H9 (cell line): ENCODE data around the gene NEIL1. TPM values are rescaled to one million over a fixed set of nuclear protein-coding genes. Genes with fewer than 3 reads are reported as not detected.

ENCODE experiments used
- DNase-seq: peaks from one replicate; pipeline ENCODE4 v3.0.0-alpha.2; 2017
- H2AFZ ChIP-seq: one replicate; pipeline ENCODE4 v1.6.1; 2013; ENCODE audit warnings: mild to moderate bottlenecking, low read length, control low read depth, moderate library complexity
- H2AK5ac ChIP-seq: 2 replicates; pipeline ENCODE4 v1.6.1; 2013; ENCODE audit warnings: low read length, control low read depth, mixed read lengths; ENCODE audit not compliant: insufficient read length
- H2BK120ac ChIP-seq: one replicate; pipeline ENCODE4 v1.6.1; 2013; ENCODE audit warnings: low read depth, mild to moderate bottlenecking, low read length, control low read depth, inconsistent platforms; ENCODE audit not compliant: poor library complexity, severe bottlenecking
- H2BK12ac ChIP-seq: 2 replicates; pipeline ENCODE4 v1.6.1; 2013; ENCODE audit warnings: low read length, control low read depth, mixed read lengths, low read depth; ENCODE audit not compliant: insufficient read length
- H2BK15ac ChIP-seq: 2 replicates; pipeline ENCODE4 v1.6.1; 2013; ENCODE audit warnings: low read depth, low read length, control low read depth
- H2BK20ac ChIP-seq: one replicate; pipeline ENCODE4 v1.6.1; 2013; ENCODE audit warnings: low read depth, mild to moderate bottlenecking, low read length, control low read depth, inconsistent platforms; ENCODE audit not compliant: poor library complexity, severe bottlenecking
- H2BK5ac ChIP-seq: 2 replicates; pipeline ENCODE4 v1.6.1; 2013; ENCODE audit warnings: low read length, control low read depth, mixed read lengths; ENCODE audit not compliant: insufficient read length
- H3K14ac ChIP-seq: 2 replicates; pipeline ENCODE4 v1.6.1; 2013; ENCODE audit warnings: low read length, control low read depth; ENCODE audit not compliant: insufficient read depth
- H3K18ac ChIP-seq: 2 replicates; pipeline ENCODE4 v1.6.1; 2013; ENCODE audit warnings: low read depth, mild to moderate bottlenecking, mixed read lengths, low read length, control low read depth; ENCODE audit not compliant: insufficient read length
- H3K23ac ChIP-seq: 2 replicates; pipeline ENCODE4 v1.6.1; 2013; ENCODE audit warnings: low read length, control low read depth, mixed read lengths, low read depth; ENCODE audit not compliant: insufficient read length
- H3K23me2 ChIP-seq: 2 replicates; pipeline ENCODE4 v1.6.1; 2013; ENCODE audit warnings: low read depth, mild to moderate bottlenecking, mixed read lengths, low read length, control low read depth; ENCODE audit not compliant: insufficient read length, poor library complexity, severe bottlenecking
- H3K27ac ChIP-seq: 2 replicates; pipeline ENCODE4 v1.5.1; 2013; ENCODE audit warnings: low read length, control low read depth, mixed read lengths, low read depth; ENCODE audit not compliant: insufficient read length
- H3K27me3 ChIP-seq: 2 replicates; pipeline ENCODE4 v1.6.1; 2013; ENCODE audit warnings: low read length, control low read depth, inconsistent platforms; ENCODE audit not compliant: insufficient read depth
- H3K4ac ChIP-seq: 2 replicates; pipeline ENCODE4 v1.6.1; 2013; ENCODE audit warnings: low read depth, mild to moderate bottlenecking, control low read depth, inconsistent platforms, low read length, moderate library complexity
- H3K4me1 ChIP-seq: 2 replicates; pipeline ENCODE4 v1.6.1; 2013; ENCODE audit warnings: low read length, control low read depth, inconsistent platforms; ENCODE audit not compliant: insufficient read depth
- H3K4me2 ChIP-seq: 2 replicates; pipeline ENCODE4 v1.6.1; 2013; ENCODE audit warnings: low read length, control low read depth, mixed read lengths; ENCODE audit not compliant: insufficient read length, insufficient read depth
- H3K56ac ChIP-seq: 2 replicates; pipeline ENCODE4 v1.6.1; 2013; ENCODE audit warnings: low read depth, mild to moderate bottlenecking, mixed read lengths, low read length, control low read depth; ENCODE audit not compliant: insufficient read length
- H3K79me1 ChIP-seq: 2 replicates; pipeline ENCODE4 v1.6.1; 2013; ENCODE audit warnings: low read depth, mild to moderate bottlenecking, moderate library complexity, low read length, control low read depth, inconsistent platforms; ENCODE audit not compliant: insufficient read depth, poor library complexity, severe bottlenecking
- H3K79me2 ChIP-seq: 2 replicates; pipeline ENCODE4 v1.6.1; 2013; ENCODE audit warnings: low read length, control low read depth, inconsistent platforms; ENCODE audit not compliant: insufficient read depth
- H3K9ac ChIP-seq: 2 replicates; pipeline ENCODE4 v1.6.1; 2013; ENCODE audit warnings: low read length, control low read depth, mixed read lengths; ENCODE audit not compliant: insufficient read length; ENCODE audit errors: extremely low read depth
- H3K9me3 ChIP-seq: one replicate; pipeline ENCODE4 v1.6.1; 2013; ENCODE audit warnings: low read depth, low read length, inconsistent platforms; ENCODE audit not compliant: control insufficient read depth
- H3T11ph ChIP-seq: one replicate; pipeline ENCODE4 v1.6.1; 2013; ENCODE audit warnings: mild to moderate bottlenecking, low read length, control low read depth, inconsistent platforms
- H4K20me1 ChIP-seq: one replicate; pipeline ENCODE4 v1.6.1; 2013; ENCODE audit not compliant: control insufficient read depth, insufficient read length, insufficient read depth
- H4K5ac ChIP-seq: 2 replicates; pipeline ENCODE4 v1.6.1; 2013; ENCODE audit warnings: low read depth, mild to moderate bottlenecking, mixed read lengths, low read length, control low read depth; ENCODE audit not compliant: insufficient read length
- H4K8ac ChIP-seq: replicated peaks from 2 replicates; pipeline ENCODE4 v1.6.1; 2013; ENCODE audit warnings: low read length, control low read depth, mixed read lengths, low read depth; ENCODE audit not compliant: insufficient read length
- H4K91ac ChIP-seq: 2 replicates; pipeline ENCODE4 v1.6.1; 2013; ENCODE audit warnings: low read depth, mild to moderate bottlenecking, moderate library complexity, mixed read lengths, low read length, control low read depth; ENCODE audit not compliant: insufficient read length
- H3K27ac Mint-ChIP-seq, 3 experiments: 2 replicates in 2 of 3; 3 replicates in 1 of 3; pipeline ENCODE4 v1.8.0; 2020 to 2021; ENCODE audit warnings: mixed read lengths in 3 of 3, mild to moderate bottlenecking in 1 of 3, moderate library complexity in 1 of 3
- H3K27me3 Mint-ChIP-seq: 2 replicates; pipeline ENCODE4 v1.8.0; 2021; ENCODE audit warnings: low read depth, mild to moderate bottlenecking, moderate library complexity, mixed read lengths
- H3K36me3 Mint-ChIP-seq, 3 experiments: 2 replicates in 2 of 3; 3 replicates in 1 of 3; pipeline ENCODE4 v1.8.0; 2020 to 2021; ENCODE audit warnings: low read depth in 3 of 3, mixed read lengths in 3 of 3; ENCODE audit not compliant: insufficient read depth in 1 of 3
- H3K4me1 Mint-ChIP-seq, 2 experiments: 2 replicates each; pipeline ENCODE4 v1.8.0; 2020; ENCODE audit warnings: mixed read lengths in 2 of 2
- H3K4me3 Mint-ChIP-seq, 2 experiments: 2 replicates in 1 of 2; 3 replicates in 1 of 2; pipeline ENCODE4 v1.8.0; 2020 to 2021; ENCODE audit warnings: mild to moderate bottlenecking in 2 of 2, mixed read lengths in 2 of 2, moderate library complexity in 1 of 2
- H3K9me3 Mint-ChIP-seq, 2 experiments: 2 replicates in 1 of 2; 3 replicates in 1 of 2; pipeline ENCODE4 v1.8.0; 2020; ENCODE audit warnings: mild to moderate bottlenecking in 2 of 2, mixed read lengths in 2 of 2, moderate library complexity in 1 of 2
- WGBS: extraction: QIAGEN DNeasy Blood & Tissue Kit; methylation state at CpG from one replicate; pipeline ENCODE4 v1.1.7; 2013; ENCODE audit warnings: missing lambda C conversion rate, low lambda C conversion rate, mixed read lengths; ENCODE audit not compliant: insufficient read length; ENCODE audit errors: extremely low coverage; 5-methylcytosine and 5-hydroxymethylcytosine counted together
- total RNA-seq: library from RNA; stranded (reverse); gene quantifications from 2 replicates; pipeline ENCODE4 v1.2.1, GENCODE V29; 2021
- TF ChIP-seq, protein P1 (sequence below): fragments of 200-600 bp; sonication (generic); conservative IDR thresholded peaks from 3 replicates; pipeline ENCODE4 v1.8.0; 2021; ENCODE audit warnings: antibody characterized with exemption, mild to moderate bottlenecking

Gene NEIL1
- total RNA-seq, 1 experiment from 2014 or later: 16.5 TPM

DNA sequence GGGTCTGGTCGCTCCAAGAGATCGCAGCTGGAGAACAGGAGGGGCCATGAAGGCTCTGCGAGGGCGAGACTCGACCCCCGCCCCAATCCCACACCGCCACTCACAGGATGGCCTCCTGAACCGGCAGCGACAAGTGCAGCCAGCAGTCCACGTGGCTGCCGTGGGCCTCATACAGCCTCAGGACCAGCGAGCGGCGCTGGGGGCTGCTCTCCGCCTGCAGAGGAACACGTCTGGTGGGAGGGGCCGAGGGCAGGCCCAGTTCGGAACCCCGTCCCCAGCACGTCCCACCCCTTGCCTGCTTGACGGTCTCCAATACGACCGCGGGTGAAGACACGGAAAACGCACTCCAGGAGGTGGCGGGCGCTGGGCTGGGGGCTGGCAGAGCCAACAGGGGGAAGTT is 9.2 kb downstream of the NEIL1 start:
- Histone ChIP-seq H3K9ac (no peak overlapping the region), H2AFZ (no peak overlapping the region), H3K4ac (no peak overlapping the region), H4K5ac (no peak overlapping the region), H4K8ac (no peak overlapping the region), H3K79me1 (no peaks in the 10 kb centered on the region), H4K91ac (no peak overlapping the region), H3K27ac (no peak overlapping the region), H3K4me2 (no peak overlapping the region), H2AK5ac (no peak overlapping the region), H3K9me3 (no peaks in the 10 kb centered on the region), H2BK12ac (no peak overlapping the region), H2BK5ac (no peak overlapping the region), H3K56ac (no peak overlapping the region), H4K20me1 (no peaks in the 10 kb centered on the region), H2BK15ac (no peak overlapping the region), H3K79me2 (no peaks in the 10 kb centered on the region), H3K4me1 (no peaks in the 10 kb centered on the region), H3K27me3 (no peaks in the 10 kb centered on the region), H3K18ac (no peak overlapping the region), H3K23ac (no peak overlapping the region), H3T11ph (no peak overlapping the region), H3K23me2 (no peaks in the 10 kb centered on the region), H2BK120ac (no peak overlapping the region), H2BK20ac (no peak overlapping the region), H3K14ac (no peak overlapping the region)
- Mint-ChIP-seq H3K9me3 (no peaks in the 10 kb centered on the region), H3K27ac (no peak overlapping the region; a peak in 1 of 7 replicates), H3K27me3 (no peaks in the 10 kb centered on the region), H3K4me3 (no peak overlapping the region), H3K4me1 (no peaks in the 10 kb centered on the region), H3K36me3 (peaks cover 7 to 25% (median 23%) of the 10 kb centered on the region in 3 experiments; a peak in 6 of 7 replicates)
- WGBS: no CpG with 5 or more reads among the region's 28 CpGs
- TF ChIP-seq, protein P1, sequence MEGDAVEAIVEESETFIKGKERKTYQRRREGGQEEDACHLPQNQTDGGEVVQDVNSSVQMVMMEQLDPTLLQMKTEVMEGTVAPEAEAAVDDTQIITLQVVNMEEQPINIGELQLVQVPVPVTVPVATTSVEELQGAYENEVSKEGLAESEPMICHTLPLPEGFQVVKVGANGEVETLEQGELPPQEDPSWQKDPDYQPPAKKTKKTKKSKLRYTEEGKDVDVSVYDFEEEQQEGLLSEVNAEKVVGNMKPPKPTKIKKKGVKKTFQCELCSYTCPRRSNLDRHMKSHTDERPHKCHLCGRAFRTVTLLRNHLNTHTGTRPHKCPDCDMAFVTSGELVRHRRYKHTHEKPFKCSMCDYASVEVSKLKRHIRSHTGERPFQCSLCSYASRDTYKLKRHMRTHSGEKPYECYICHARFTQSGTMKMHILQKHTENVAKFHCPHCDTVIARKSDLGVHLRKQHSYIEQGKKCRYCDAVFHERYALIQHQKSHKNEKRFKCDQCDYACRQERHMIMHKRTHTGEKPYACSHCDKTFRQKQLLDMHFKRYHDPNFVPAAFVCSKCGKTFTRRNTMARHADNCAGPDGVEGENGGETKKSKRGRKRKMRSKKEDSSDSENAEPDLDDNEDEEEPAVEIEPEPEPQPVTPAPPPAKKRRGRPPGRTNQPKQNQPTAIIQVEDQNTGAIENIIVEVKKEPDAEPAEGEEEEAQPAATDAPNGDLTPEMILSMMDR: no peak
- no peak for DNase-seq
